HG03521 (cell line): ENCODE data around the gene CCDC188.

Source experiments
- ATAC-seq: cut with Tn5 transposase; IDR thresholded peaks from one replicate; pipeline ENCODE4 v1.9.1; 2021; ENCODE audit warnings: mild to moderate bottlenecking, moderate library complexity; ENCODE audit not compliant: unreplicated experiment

The CCDC188 gene

DNA sequence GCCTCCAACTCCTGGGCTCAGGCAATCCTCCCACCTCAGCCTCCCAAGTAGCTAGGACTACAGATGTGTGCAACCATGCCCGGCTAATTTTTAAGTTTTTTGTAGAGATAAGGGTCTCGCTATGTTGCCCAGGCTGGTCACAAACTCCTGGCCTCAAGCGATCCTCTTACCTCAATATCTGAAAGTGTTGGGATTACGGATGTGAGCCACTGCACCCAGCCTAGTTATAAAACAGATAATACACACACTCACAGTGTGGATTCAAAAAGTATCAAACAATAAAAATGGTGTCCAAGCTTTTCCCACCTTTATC lies 377 bp upstream of the CCDC188 start:
- ATAC-seq, result no peak

DNA sequence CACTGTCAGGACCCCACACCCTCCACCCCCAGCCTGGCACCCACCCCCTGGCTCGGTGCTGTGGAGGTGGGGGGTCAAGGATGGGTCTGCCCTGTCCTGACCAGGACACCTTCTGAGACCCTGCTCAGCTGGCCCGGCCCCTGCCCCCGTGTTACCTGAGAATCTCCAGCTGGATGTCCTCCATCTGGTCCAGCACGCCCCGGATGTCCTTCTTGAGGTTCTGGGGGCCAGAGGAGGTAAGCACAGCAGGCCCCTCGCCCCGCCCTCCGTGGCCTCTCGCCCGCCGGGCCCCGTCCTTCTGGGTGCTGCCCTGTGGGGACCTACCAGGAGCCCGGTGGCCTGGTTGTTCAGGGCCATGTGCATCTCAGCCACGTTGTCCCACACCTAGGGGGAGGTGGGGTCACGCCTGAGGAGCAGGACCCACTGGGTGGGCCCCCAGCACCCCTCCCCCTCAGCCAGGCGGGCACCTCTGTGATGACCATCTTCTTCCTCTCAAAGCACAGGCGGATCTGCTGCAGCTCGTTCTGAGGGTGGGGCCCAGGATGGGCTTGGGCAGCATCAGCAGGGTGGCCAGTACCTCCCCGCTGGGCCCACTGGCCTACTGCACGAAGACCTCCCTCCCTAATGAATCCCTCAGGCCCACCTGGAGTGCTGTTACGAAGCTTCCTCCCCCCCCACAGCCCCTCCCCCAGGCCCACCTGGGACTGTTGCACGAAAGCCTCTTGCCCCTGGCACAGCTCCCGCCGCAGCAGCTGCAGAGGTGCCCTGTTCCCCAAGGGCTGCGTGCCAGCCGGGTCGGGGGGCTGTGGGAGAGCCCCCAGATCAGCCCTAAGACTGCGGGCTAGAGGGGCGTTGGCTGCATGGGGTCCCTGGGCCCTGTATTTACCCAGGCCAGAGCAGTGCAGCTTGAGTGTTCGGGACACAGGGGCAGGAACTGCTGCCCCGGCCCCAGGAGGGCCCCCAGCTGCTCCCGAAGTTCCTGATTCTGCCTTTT lies 1.3 kb downstream of the CCDC188 start:
- ATAC-seq, result no peak

DNA sequence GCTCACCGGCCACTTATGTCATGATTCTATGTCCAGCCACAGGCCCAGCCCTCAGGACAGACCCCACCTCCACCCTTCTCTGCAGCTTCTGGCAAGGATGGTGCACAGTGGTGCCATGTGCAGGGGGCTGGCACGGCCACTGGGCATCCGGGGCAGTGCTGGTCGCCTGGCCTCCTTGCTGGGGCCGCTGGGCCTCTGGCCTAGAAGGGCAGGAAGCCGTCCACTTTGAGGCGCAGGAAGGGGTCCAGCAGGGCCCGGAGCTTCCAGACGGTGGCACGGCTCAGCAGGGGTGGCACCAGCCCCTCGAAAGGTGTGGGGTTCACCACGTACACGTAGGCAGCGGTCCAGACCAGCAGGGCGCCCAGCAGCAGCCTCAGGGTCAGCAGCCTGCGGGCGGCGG lies 2.4 kb downstream of the CCDC188 start:
- no peak for ATAC-seq

DNA sequence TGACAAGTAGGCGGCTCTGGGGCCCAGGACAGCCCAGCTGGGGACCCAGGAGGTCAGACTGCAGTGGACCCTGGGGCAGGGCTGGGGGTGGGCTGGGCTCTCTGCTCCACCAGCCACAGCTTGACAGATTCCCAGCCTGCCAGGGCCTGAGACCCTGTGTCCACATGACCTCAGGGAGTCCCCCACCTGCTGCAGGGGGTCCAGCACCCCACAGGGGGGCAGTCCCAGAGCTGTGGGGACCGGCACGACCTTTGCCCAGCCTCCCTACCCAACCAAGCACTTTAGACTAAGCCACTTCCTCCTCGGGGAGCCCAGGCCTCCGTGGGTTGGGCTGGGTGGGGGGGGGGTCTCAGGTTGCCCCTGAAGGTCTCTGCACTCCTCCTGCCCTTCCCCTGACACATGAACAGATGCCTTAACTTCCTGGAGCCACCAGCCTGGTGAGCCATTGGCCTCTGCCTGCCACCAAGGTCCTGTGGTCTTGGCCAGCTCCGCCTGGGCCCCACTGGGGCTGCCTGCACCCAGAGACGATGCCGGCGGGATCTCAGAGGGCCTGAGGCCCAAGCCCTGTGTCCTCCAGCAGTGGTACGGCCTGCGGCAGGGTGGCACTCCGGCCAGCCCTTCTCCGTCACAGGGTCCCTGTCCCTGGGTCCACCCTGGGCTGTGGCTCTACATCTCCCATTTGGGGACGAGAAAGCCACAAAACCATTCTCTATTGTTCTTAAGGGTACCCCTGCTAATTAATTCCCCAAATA lies 3.4 kb downstream of the CCDC188 start:
- no peak for ATAC-seq

DNA sequence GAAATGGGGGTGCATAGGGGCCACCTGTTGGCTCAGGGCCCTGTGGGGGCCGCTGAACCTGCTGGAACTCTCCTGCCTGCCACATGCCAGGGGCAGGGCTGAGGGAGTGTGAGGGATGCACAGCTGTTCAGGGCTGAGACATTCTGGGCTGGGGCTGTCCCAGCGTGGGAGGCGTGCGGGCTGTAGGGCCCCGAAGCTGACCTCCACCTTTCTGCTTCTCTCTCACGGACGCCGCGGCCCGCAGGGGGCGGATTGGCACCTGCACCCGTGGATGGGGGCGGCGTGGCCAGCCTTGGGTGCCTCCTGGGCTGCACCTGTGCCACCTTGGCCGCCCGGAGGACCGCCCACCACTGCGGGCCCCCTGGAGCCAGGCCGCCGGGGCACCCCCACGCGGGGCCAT lies 4.1 kb downstream of the CCDC188 start:
- ATAC-seq, result no peak

DNA sequence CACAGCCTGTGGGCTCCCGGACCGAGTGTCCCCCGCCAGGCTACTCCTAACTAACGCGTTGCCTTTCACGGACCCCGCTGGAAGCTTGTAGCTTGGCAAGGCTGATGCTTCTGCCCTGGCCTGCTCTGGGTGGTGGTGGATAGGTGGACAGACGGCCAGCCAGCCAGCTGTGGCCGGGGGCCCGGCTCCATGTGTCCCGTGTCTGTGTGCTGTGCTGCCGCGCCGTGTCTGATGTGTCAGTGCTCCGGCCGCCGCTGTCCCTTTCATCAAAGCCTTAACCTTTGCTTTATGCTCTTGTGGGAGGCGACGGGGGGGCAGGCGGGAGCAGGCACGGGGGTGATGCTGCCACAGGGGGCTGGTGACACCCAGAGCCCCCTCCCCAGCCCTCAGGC lies 5.0 kb downstream of the CCDC188 start:
- ATAC-seq, result no peak

DNA sequence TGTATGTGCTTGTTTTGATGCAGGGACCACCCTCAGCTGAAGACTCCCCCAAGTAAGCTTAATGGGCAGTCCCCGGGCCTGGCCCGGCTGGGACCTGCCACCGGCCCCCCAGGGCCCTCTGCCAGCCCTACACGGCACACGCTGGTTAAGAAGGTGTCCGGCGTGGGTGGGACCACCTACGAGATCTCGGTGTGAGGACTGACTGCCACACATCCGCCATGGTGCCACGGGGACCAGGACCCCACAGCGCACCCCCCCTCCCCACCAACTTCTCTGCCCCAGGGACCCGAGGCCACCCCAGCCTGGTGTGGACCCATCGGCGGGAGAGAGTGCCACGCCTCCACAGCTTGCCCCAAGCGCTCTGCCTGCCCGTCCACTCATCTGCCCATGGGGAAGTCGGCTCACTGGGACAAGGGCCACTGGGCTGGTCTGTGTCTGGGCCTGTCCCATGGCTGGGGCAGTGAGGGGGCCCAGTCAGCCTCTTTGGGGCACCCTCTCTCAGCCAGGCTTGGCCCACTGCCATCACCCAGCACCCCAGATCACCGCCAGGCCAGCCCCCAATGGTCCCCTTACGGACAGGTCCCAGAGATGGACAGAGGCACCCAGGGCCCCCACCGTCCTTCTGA lies 5.5 kb downstream of the CCDC188 start:
- ATAC-seq, result no peak

DNA sequence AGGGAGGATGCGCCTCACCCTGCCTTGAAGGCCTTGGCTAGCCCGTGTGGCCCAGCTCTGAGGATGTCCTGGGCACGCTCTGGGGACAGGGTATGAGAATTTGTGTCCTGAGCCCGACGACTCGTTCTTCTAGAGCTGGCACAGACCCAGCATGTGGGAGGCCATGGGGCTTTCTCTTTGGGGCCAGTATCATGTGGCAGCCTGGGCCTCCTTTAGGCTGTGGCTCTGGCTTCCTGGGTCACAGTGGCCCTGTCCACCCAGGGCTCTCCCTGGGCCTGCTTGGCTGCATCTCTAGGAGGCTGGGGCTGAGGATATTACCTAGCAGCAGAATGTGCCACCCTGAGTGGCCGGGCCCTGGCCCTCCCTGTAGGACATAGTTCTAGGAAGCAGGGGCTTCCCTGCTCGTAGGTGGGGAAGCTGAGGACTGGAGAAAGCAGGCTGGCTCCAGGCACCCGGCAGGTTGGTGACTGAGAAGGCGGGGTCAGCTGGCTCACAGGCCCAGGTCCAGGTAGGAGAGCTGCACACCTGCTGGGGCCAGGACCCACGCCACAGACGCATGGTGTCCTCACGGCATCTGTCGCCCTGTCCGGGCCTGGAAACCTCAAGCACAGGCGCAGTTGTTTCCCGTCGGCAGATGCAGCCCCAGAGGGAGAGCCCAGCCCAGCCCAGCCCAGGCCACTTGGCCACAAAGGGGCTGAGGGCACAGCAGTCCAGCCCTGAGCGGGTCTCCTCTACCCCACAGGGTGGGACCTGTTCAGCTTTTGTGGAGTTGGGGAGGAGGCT lies 6.8 kb downstream of the CCDC188 start:
- no peak for ATAC-seq

DNA sequence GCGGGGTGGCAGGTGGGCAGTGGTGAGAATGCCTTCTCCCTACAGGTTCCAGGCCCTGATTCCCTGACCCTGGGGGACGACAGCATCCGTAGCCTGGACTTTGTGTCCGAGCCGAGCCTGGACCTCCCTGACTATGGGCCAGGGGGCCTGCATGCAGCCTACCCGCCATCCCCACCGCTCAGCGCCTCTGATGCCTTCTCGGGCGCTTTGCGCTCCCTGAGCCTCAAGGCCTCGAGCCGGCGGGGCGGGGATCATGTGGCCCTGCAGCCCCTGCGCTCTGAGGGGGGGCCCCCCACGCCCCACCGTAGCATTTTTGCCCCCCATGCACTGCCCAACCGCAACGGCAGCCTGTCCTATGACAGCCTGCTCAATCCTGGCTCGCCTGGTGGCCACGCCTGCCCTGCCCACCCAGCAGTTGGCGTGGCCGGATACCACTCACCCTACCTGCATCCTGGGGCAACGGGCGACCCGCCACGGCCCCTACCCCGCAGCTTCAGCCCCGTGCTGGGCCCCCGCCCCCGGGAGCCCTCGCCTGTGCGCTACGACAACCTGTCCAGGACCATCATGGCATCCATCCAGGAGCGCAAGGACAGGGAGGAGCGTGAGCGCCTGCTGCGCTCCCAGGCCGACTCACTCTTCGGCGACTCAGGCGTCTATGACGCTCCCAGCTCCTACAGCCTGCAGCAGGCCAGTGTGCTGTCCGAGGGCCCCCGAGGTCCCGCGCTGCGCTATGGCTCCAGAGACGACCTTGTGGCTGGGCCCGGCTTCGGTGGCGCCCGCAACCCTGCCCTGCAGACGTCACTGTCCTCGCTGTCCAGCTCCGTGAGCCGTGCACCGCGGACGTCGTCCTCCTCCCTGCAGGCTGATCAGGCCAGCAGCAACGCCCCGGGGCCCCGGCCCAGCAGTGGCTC lies 7.9 kb downstream of the CCDC188 start:
- no peak for ATAC-seq

DNA sequence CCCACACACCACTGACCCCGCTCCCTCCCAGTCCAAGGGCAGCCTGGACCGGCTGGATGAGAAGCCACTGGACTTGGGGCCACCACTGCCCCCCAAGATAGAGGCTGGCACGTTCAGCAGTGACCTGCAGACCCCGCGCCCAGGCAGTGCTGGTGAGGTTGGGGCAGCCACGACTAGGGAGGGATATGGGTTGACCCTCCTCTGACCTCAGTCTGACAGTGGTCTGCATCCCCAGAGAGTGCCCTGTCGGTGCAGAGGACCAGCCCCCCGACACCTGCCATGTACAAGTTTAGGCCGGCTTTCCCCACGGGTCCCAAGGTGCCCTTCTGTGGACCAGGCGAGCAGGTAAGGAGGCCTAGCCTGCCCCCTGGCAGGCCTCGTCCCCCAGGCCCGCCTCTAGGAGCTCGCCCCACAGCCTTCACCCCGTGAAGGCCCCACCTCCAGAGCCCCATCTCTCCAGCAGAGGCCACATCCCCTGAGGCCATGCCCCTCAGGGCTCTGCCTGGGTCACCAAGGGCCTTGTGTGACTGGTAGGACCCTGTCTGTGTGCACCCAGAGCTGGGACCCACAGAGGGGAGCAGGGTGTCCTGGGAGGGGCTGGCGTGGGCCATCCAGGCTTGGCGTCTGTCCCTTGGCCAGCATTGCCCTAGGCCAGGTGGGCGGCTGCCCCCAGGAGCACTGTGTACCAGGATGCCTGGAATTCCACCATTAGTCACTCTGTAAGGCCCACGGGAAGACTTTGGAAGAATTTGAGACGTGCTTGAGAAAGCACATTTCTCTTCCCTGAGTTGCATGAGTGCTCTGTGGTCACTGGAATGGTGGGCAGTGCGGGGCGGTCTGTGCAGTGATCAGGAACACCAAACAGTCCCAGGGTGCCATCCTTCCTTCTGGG lies 9.4 kb downstream of the CCDC188 start:
- ATAC-seq, result no peak

DNA sequence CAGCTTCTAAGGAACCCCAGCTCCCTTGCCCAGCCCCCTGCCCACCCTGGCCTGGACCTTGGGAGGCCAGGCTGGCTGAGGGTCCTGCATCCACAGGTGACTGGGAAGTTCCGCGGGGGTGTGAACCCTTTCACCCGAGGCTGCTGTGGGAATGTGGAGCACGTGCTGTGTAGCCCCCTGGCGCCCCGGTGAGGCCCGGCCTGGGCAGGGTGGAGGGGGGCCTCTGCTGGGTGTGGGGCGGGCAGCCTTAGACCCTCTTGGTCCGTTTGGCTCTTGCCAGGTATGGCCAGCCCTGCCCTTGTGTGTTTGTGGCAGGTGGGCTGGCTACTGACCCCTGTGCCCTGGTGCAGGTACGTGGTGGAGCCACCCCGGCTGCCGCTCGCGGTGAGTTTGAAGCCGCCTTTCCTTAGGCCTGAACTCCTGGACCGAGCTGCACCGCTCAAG lies 10.3 kb downstream of the CCDC188 start:
- no peak for ATAC-seq

DNA sequence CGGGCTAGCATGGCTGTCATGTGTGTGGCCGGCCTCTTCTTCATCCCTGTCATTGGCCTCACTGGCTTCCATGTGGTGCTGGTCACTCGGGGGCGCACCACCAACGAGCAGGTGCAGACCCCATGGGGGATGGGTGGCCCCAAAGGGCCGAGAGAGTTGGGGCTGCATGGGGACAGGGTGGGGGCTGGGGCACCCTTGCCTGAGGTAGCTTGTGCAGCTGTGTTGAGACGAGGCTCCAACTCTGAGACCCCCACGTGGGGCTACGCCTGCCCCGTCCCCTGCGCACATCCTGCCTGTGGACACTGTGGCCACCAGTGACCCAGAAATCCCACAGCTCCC lies 10.8 kb downstream of the CCDC188 start:
- ATAC-seq, result no peak

DNA sequence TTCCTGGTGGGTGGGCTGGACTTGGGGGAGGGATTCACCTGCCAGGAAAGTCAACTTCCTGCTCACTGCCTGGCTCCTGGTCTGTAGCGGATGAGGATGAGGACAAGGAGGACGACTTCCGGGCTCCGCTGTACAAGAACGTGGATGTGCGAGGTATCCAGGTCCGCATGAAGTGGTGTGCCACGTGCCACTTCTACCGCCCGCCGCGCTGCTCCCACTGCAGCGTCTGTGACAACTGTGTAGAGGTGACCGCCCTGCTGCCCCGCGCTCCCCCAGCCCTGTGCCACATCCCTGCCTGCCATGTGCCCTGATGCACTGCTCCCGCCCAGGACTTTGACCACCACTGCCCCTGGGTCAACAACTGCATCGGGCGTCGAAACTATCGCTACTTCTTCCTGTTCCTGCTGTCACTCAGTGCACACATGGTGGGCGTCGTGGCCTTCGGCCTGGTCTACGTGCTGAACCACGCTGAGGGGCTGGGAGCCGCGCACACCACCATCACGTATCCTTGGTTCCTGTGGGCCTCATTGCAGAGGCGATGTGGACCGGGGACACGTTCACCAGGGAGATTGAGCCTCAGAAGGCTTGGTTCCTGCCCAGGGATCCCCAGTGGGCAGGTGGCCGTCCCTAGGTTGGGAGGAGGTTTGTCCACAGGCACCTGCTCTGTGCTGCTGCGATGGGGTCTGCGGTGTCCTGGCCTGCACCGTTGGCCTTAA lies 11.3 kb downstream of the CCDC188 start:
- no peak for ATAC-seq

DNA sequence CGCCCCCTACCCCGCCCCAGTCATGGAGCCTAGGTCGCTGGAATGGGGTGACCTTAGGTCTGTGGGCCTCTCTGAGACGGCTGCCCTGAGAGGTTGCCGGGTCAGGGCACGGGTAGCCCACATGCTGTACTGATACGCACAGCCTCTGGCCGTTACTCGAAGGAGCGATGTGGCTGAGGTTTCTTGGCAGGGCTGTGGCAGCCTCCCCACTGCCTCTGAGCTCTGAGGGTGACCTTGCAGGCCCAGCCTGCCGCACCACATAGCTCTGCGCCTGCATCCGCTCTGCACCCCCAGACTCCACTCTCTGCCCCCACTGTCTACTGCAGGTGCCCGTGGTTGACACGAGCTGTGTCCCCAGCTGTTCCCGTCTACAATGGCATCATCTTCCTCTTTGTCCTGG lies 12.0 kb downstream of the CCDC188 start:
- ATAC-seq, result no peak

DNA sequence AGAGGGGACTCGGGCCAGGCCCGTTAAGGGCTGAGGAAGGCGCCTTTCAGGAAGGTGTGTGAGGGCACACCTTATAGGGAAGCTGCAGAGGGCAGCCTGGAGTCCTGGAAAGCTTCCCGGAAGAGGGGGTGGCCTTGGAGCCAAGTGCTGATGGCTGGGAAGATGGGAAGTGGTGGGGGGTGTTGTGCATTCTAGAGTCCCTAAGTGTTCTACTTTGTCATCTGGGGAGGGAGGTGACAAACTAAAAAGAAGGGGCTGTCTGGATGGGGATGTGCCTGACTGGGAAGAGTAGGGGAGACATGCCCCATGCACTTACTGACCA lies 12.5 kb downstream of the CCDC188 start:
- no peak for ATAC-seq

DNA sequence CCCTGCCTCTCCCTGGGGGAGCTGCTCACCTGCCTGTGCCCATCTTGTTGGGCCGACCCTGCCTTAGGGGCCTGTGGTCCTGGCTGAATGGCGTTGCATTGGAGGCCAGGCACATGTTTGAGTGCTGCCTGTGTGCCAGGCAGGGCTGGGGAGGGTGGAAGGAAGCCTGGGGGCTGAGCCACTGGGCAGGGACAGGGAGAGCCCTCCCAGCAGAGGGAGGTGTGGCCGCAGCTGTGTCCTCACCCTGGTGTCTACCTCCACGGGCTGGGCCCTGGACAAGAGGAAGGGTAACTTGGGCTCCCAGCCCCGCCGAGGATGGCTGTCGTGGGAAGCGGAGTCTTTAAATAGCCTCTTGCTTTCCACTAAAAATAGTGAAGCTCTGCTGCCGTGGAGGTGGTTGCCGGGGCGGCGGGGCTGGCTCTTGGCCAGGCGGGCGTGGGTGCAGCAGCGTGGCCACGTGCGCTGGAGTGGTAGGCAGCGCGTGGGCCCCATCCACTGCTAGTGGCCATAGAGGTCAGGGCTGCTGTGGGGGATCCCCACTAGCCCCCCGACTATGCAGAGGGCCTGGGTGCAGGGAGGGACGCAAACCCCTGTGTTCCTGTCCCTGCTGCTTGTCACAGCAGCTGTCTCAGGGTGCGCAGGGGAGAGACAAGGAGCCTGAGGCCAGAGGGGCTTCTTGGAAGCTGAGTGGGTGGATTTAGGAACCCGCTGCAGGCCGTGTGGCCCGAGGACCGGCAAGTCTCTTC lies 13.0 kb downstream of the CCDC188 start:
- ATAC-seq, result no peak

DNA sequence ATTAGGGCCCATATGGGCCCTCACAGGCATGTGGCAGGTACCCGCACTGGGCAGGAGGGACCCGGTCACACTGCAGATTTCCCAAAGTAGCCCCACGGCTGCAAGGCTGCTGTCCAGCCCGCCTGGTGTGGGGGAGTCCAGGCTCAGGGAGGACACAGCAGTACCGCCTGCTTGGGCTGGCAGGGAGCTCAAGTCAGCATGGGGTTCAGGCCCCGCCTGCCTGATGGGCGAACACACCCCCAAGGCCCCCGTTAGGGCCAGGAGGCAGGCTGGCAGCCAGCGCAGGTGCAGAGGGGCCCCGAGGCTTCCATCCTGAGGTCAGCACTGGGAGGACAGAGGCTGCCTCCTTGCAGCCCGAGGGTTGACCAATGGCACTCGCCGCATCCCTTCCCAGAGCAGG lies 13.7 kb downstream of the CCDC188 start:
- ATAC-seq, result no peak

DNA sequence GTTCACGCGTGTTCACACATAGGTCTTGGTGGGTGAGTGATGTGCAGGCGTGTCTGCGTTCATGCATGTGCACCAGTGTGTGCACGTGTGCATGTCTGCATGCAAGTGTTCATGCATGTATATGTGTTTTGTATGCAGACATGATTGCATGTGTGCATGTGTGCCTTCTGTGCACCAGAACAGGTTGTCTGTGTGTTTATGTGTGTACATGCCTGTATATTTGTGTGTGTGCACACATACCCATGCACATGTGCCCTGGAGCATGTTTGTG lies 14.3 kb downstream of the CCDC188 start:
- no peak for ATAC-seq
